Measurements from ENCODE around the gene OSGIN1. TPM values are rescaled to one million over a fixed set of nuclear protein-coding genes. Genes with fewer than 3 reads are reported as not detected.

Gene OSGIN1
- total RNA-seq, 1 donor from 2014 or later, result 3.7 TPM

GRCh38 chr16:84014570-84015327, 61.7 kb downstream of the OSGIN1 start:
- TF ChIP-seq CTCF (conservative IDR thresholded peaks at IDR 0.05; ENCODE audit: low read depth, low read length), result no peak
- no peak for DNase-seq (ENCODE audit: low read depth)
- no peak overlapping the region for H3K4me3 ChIP-seq (ENCODE audit: low read depth, low read length)

DNA sequence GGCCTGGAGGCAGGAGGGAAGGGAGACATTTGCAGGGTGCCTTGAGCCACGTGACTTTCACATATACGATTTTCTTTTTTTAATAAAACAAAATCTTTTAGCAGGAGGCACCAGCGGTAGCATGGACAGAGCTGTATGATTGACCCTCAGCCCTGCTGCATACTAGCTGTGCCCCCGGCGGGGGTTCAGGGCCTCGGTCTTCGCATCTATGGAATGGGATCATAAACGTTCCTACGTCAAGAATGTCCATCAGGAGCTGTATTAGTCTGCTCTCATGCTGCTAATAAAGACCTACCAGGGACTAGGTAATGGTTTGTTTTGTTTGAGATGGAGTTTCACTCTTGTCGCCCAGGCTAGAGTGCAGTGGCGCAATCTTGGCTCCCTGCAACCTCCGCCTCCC, 62.4 kb downstream of the OSGIN1 start:
- H3K4me3 ChIP-seq (ENCODE audit: low read depth, low read length), result no peak overlapping the region
- DNase-seq (ENCODE audit: low read depth), result no peak
- TF ChIP-seq CTCF (conservative IDR thresholded peaks at IDR 0.05; ENCODE audit: low read depth, low read length), result no peak

Other genes with a start within 250 kb of the OSGIN1 start
- 80.5 and 119 TPM in 2 replicates for gene HSBP1, start 145.3 kb upstream of the OSGIN1 start, total RNA-seq
- gene MLYCD, start 54.1 kb upstream of the OSGIN1 start, total RNA-seq, result 2.9 TPM in 2 replicates
- 0.36 TPM in 1 of 2 replicates, not detected in the other for gene NECAB2, start 15.0 kb downstream of the OSGIN1 start, total RNA-seq
- not detected in 2 replicates for gene SLC38A8, start 89.6 kb downstream of the OSGIN1 start, total RNA-seq
- 56.2 and 76.3 TPM in 2 replicates for gene MBTPS1, start 163.7 kb downstream of the OSGIN1 start, total RNA-seq
- gene HSDL1, start 191.9 kb downstream of the OSGIN1 start, total RNA-seq, result 17.0 and 23.3 TPM in 2 replicates
- not detected in 2 replicates for gene DNAAF1, start 192.1 kb downstream of the OSGIN1 start, total RNA-seq
- gene TAF1C, start 233.8 kb downstream of the OSGIN1 start, total RNA-seq, result 30.4 and 31.9 TPM in 2 replicates
- gene ADAD2, start 237.9 kb downstream of the OSGIN1 start, total RNA-seq, result not detected in 2 replicates